Coronary artery (tissue), 2 donors: ENCODE data around the gene MCUR1.
"Not testable (repeated sequence)": the region's sequence is repeated elsewhere in the genome, so short reads cannot be mapped to it uniquely, and the experiment has no call there.

Experiments used
- DNase-seq: peaks from one replicate; pipeline ENCODE4 v3.0.0-alpha.2; 2017; ENCODE audit warnings: low spot score
- H3K27ac ChIP-seq, 2 donors: fragments of 200-600 bp; sonication (generic); one replicate each; pipeline ENCODE4 v1.5.1; 2016 to 2019
- H3K4me3 ChIP-seq: fragments of 200-600 bp; sonication (generic); 2 replicates; pipeline ENCODE4 v1.5.1; 2016; ENCODE audit warnings: mild to moderate bottlenecking, moderate library complexity
- TF ChIP-seq, protein P1 (sequence below): fragments of 200-600 bp; sonication (generic); IDR thresholded peaks from one replicate; pipeline ENCODE4 v1.5.1; 2019; ENCODE audit warnings: antibody characterized with exemption

MCUR1 gene, protein sequence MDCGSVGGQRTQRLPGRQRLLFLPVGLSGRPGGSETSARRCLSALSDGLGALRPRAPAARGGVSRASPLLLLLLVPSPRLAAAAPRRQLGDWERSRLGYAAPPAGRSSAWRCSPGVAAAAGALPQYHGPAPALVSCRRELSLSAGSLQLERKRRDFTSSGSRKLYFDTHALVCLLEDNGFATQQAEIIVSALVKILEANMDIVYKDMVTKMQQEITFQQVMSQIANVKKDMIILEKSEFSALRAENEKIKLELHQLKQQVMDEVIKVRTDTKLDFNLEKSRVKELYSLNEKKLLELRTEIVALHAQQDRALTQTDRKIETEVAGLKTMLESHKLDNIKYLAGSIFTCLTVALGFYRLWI

DNA sequence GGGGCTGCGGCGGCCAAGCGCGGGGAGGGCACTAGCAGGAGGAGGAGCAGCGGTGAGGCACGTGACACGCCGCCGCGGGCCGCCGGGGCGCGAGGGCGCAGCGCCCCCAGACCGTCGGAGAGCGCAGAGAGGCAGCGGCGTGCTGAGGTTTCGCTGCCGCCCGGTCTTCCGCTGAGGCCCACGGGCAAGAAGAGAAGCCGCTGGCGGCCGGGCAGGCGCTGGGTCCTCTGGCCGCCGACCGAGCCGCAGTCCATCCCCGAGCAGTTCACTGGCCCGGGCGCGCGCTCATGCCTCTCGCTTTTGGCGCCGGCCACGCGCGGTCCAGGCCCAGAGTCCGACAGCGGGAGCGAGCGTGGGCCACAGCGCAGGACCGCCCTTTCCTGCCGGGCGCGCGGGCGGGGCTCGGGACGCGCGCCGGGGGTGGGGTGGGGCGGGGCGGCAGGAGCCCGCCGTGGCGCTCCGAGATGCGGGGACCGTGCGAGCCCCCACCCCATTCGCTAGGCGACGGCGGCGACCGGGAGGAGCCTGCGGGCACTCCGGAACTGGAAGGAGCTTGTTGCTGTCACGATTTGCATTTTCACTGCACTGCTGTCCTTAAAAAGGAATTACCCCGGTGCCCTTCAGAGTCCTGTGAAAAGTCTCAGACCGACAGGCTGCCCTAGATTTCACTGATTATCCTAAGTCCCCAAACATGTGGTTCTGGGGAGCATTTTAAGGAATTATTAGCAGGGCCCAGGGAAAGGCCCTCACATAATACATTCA, at the start of gene MCUR1:
Gene MCUR1, minus strand, starts transcription at position 382 of the 762 bp plus-strand sequence. Its CDS starts 128 bp downstream, at position 254.
- DNase-seq = peak; percentile 92
- TF ChIP-seq, protein P1, sequence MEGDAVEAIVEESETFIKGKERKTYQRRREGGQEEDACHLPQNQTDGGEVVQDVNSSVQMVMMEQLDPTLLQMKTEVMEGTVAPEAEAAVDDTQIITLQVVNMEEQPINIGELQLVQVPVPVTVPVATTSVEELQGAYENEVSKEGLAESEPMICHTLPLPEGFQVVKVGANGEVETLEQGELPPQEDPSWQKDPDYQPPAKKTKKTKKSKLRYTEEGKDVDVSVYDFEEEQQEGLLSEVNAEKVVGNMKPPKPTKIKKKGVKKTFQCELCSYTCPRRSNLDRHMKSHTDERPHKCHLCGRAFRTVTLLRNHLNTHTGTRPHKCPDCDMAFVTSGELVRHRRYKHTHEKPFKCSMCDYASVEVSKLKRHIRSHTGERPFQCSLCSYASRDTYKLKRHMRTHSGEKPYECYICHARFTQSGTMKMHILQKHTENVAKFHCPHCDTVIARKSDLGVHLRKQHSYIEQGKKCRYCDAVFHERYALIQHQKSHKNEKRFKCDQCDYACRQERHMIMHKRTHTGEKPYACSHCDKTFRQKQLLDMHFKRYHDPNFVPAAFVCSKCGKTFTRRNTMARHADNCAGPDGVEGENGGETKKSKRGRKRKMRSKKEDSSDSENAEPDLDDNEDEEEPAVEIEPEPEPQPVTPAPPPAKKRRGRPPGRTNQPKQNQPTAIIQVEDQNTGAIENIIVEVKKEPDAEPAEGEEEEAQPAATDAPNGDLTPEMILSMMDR = no peak
- Histone ChIP-seq H3K27ac (peak within 1 kb of the TSS; percentile 88 to 99), H3K4me3 (peak within 1 kb of the TSS; percentile 99)

DNA sequence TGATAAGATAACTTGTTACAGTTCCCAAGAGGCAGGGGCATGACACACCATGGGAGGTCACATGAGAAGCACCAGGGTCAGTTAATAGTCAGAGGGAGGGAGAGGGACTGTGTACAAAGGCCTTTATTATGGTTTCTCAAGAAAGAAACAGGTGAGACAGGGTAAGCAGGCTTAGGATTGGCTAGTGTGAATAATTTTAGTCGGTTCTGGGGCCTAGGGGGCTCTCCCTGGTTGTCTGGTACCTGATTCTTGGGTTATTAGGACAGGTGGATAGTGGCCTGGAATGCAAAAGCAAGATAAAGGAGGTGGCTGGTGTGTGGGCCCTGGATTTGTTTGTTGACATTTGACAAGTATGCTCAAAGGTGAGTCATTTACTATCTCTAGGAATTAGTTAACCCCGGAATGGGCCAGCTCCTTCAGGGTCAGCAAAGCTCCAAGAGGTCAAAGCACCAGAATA, 49.4 kb upstream of the MCUR1 start:
- DNase-seq = no peak
- Histone ChIP-seq H3K4me3 (no peak overlapping the region), H3K27ac (no peak overlapping the region)
- TF ChIP-seq, protein P1 = no peak

DNA sequence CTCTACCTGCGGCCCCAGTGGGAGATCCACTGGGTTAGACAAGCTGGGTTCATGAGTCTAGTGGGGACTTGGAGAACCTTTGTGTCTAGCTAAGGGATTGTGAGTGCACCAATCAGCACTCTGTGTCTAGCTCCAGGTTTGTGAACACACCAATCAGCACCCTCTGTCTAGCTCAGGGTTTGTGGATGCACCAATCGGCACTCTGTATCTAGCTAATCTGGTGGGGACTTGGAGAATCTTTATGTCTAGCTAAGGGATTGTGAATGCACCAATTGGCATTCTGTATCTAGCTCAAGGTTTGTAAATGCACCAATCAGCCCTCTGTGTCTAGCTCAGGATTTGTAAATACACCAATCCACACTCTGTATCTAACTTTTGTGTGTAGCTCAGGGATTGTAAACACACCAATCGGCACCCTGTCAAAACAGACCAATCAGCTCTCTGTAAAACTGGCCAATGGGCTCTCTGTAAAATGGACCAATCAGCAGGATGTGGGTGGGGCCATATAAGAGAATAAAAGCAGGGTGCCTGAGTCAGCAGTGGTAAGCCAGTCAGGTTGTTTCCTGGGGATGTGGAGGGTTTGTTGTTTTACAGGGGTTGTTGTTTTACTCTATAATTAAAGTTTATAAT, 46.3 kb upstream of the MCUR1 start:
- H3K4me3 ChIP-seq = peak overlapping the region; percentile 57
- not testable (repeated sequence) for DNase-seq, H3K27ac ChIP-seq

GRCh38 chr6:13859871-13860555, 45.7 kb upstream of the MCUR1 start:
- Histone ChIP-seq H3K27ac (no peak overlapping the region), H3K4me3 (peak overlapping the region; percentile 57)
- no peak for DNase-seq
- TF ChIP-seq, protein P1 = no peak

DNA sequence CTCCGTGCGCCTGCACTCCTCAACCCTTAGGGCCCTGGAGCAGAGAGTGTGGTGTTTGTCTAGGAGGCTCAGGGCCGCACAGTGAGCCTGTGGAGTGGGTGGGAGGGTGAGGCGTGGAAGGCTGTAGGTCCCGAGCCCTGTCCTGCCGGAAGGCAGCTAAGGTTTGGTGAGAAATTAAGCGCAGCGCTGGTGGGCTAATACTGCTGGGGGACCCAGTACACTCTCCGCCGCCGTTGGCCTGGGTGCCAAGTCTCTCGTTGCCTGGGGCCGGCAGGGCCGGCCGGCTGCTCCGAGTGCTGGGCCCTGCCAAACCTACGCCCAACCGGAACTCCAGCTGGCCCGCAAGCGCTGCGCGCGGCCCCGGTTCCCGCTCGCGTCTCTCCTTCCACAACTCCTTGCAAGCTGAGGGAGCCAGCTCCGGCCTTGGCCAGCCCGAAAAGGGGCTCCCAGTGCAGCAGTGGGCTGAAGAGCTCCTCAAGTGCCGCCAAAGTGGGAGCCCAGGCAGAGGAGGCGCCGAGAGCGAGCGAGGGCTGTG, 40.4 kb upstream of the MCUR1 start:
- H3K4me3 ChIP-seq = no peak overlapping the region
- TF ChIP-seq, protein P1 = no peak
- DNase-seq = no peak
- no peak overlapping the region for H3K27ac ChIP-seq

DNA sequence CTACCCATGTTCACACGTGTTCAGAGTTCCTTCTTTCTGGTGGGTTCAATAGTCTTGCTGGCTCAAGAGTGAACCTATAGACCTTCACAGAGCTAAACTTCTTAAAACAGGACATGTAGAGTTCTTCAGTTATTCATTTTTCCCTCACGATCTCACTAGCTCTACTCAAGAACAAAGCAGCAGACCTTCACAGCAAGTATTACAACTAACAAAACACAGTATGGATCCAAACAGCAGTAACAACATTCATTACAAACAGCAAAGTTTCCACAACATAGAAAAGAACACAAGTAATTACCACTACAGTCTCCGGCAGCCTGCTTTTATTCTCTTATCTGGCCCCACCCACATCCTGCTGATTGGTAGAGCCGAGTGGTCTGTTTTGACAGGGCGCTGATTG, 39.5 kb upstream of the MCUR1 start:
- TF ChIP-seq, protein P1 = no peak
- no peak overlapping the region for H3K27ac ChIP-seq

More for the DNA sequence above, 39.5 kb upstream of the MCUR1 start:
- no peak for DNase-seq
- H3K4me3 ChIP-seq = no peak overlapping the region
